PC-9 (cell line): Measurements from ENCODE around the gene DENND2D. TPM values are rescaled to one million over a fixed set of nuclear protein-coding genes. Genes with fewer than 3 reads are reported as not detected.

Source experiments
- BruUV-seq: library from RNA; stranded (reverse); fragments of 400-500 nt; replicated peaks from 2 replicates; lab custom pipeline; 2021; lab: Mats Ljungman, UMichigan
- CTCF ChIA-PET: fragments of 300-600 bp; sonication (Branson Sonifier 250); formaldehyde crosslinking; loops from one replicate; lab custom pipeline; 2022; ENCODE audit warnings: antibody characterized with exemption; lab: Charles Lee
- POLR2A ChIA-PET: fragments of 300-600 bp; sonication (Branson Sonifier 250); formaldehyde crosslinking; loops from one replicate; lab custom pipeline; 2022; ENCODE audit warnings: antibody characterized with exemption; ENCODE audit not compliant: unreplicated experiment; lab: Charles Lee
- DNase-seq, 2 experiments: peaks; one replicate each; pipeline versions ENCODE4 v3.0.0 to v3.0.0-alpha.2; 2015 to 2022; ENCODE audit warnings: mixed read lengths in 1 of 2
- H2AFZ ChIP-seq: fragments of 200-600 bp; sonication (generic); 2 replicates; pipeline ENCODE4 v1.8.1; 2017; ENCODE audit warnings: antibody characterized with exemption
- H3F3A ChIP-seq: fragments of 200-600 bp; sonication (generic); 2 replicates; pipeline ENCODE4 v1.8.1; 2017; ENCODE audit warnings: antibody characterized with exemption, mild to moderate bottlenecking, low read depth; ENCODE audit not compliant: insufficient read depth
- H3K27ac ChIP-seq: fragments of 200-600 bp; sonication (generic); 2 replicates; pipeline ENCODE4 v1.6.1; 2016; ENCODE audit warnings: mixed run types
- H3K27me3 ChIP-seq: fragments of 200-600 bp; sonication (generic); 2 replicates; pipeline ENCODE4 v1.6.1; 2016; ENCODE audit warnings: low read depth, mixed run types; ENCODE audit not compliant: insufficient read depth
- H3K36me3 ChIP-seq: fragments of 200-600 bp; sonication (generic); 2 replicates; pipeline ENCODE4 v1.6.1; 2016; ENCODE audit warnings: low read depth, mixed run types
- H3K4me1 ChIP-seq: fragments of 200-600 bp; sonication (generic); replicated peaks from 2 replicates; pipeline ENCODE4 v1.6.1; 2016; ENCODE audit warnings: mixed run types; ENCODE audit not compliant: insufficient read depth
- H3K4me2 ChIP-seq: fragments of 200-600 bp; sonication (generic); 2 replicates; pipeline ENCODE4 v1.6.1; 2017; ENCODE audit warnings: mixed run types
- H3K4me3 ChIP-seq: fragments of 200-600 bp; sonication (generic); 2 replicates; pipeline ENCODE4 v1.6.1; 2016; ENCODE audit warnings: mixed run types
- H3K79me2 ChIP-seq: fragments of 200-600 bp; sonication (generic); 2 replicates; pipeline ENCODE4 v1.6.1; 2017; ENCODE audit warnings: low read depth, mixed run types
- H3K9me2 ChIP-seq: fragments of 200-600 bp; sonication (generic); 2 replicates; pipeline ENCODE4 v1.8.1; 2017; ENCODE audit warnings: mild to moderate bottlenecking; ENCODE audit not compliant: insufficient read depth
- H3K9me3 ChIP-seq: fragments of 200-600 bp; sonication (generic); 2 replicates; pipeline ENCODE4 v1.8.1; 2016; ENCODE audit warnings: low read depth; ENCODE audit not compliant: insufficient read depth
- H4K20me1 ChIP-seq: fragments of 200-600 bp; sonication (generic); 2 replicates; pipeline ENCODE4 v1.8.1; 2017; ENCODE audit not compliant: insufficient read depth
- CTCF ChIP-seq: fragments of 200-600 bp; sonication (generic); conservative IDR thresholded peaks from 2 replicates; pipeline ENCODE4 v1.6.1; 2017; ENCODE audit warnings: mixed run types, antibody characterized with exemption, mild to moderate bottlenecking, moderate library complexity
- EZH2 ChIP-seq: fragments of 200-600 bp; sonication (generic); IDR thresholded peaks from 2 replicates; pipeline ENCODE4 v1.8.0; 2017; ENCODE audit warnings: antibody characterized with exemption, low read depth
- intact Hi-C: fragments of 100-400 bp; cut with micrococcal nuclease; formaldehyde crosslinking; loops from one replicate; pipeline ENCODE4 v1.10.0; 2022; ENCODE audit not compliant: unreplicated experiment
- total RNA-seq: library from RNA; stranded (reverse); gene quantifications from 2 replicates; pipeline ENCODE4 v1.2.3, GENCODE V29; 2021

The DENND2D gene
- total RNA-seq, 1 experiment from 2014 or later: 44.9 TPM

DNA sequence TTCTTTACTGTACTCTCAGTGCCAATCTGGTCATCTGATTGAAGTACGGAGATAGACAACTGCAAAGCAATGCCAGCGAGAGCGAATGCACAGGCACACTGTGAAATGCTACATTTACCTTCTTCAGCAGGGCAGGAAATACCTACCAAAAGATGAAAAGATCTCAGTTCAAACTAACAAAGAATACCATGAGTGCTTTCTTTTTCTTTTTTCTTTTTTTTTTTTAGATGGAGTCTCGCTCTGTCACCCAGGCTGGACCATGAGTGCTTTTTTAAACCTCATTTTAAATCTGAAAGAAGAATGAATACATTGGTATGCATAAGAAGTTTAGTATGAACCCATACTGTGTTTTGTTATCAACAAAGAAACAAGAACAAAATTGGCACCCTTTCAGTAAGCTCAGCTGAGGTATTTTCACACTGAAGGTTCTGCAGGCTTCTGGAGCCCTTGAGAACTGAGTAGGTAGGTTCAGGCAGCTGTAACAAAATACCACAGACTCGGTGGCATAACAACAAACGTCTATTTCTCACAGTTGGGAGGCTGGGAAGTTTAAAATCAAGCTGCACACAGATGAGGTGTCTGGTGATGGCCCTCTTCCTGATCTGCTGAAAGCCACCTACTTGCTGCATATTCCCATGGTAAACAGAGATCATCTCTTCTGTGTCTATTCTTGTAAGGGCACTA lies 25.4 kb upstream of the DENND2D start:
- H3K4me3 ChIP-seq: no peak overlapping the region
- no peaks in the 10 kb centered on the region for H3K27me3 ChIP-seq
- CTCF ChIA-PET: interaction anchor here (1.1 kb wide), 1 partner anchor 197 kb away, joined by 3 read pairs; no protein-coding TSS in a partner anchor
- TF ChIP-seq EZH2 (no peak), CTCF (no peak)
- no peaks in the 10 kb centered on the region for H3K36me3 ChIP-seq
- intact Hi-C loops: no loop called here
- no peaks in the 10 kb centered on the region for H3K9me2 ChIP-seq
- H3K4me2 ChIP-seq: no peak overlapping the region
- no peak overlapping the region for H2AFZ ChIP-seq
- H4K20me1 ChIP-seq: no peaks in the 10 kb centered on the region
- no peak overlapping the region for H3K27ac ChIP-seq
- no peaks in the 10 kb centered on the region for H3K79me2 ChIP-seq
- BruUV-seq: no TSS peak
- H3K4me1 ChIP-seq: peaks cover 34% of the 10 kb centered on the region
- H3K9me3 ChIP-seq: no peaks in the 10 kb centered on the region
- POLR2A ChIA-PET: no interaction called here
- DNase-seq: no peak
- H3F3A ChIP-seq: peaks cover 16% of the 10 kb centered on the region

- intact Hi-C loops: no loop called here
- no peaks in the 10 kb centered on the region for H3K36me3 ChIP-seq
- H3K4me1 ChIP-seq: peaks cover 34% of the 10 kb centered on the region
Measured at GRCh38 chr1:111225091-111225490, 24.6 kb upstream of the DENND2D start.

DNA sequence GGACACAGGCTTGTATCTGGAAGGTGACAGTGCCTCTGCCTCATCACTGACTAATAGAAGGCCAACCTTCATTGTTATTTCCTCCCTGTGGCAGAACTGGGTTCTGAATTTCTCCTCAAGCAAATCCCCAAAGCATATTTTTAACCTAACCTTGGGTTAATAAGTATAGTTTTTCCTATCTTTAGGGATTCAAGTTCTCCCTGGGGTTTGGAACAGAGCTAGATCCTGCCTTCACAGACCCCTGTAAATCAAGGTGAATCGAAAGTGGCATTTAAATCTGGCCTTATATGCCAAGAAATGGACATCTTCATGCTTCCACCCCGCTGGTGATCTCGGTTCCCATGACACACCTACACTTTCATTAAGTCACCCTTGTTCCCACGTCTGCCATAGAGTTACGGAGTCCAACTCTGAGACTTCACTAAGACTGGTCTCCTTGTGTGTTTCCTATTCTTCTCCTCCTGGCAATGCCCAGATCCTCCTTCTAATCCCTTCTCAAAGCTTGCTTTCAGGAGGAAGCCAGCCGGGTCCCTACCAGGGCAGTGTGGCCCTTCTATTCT lies 22.8 kb upstream of the DENND2D start:
- H3K9me2 ChIP-seq: no peaks in the 10 kb centered on the region
- DNase-seq: no peak
- peak overlapping the region; percentile 41; the same call in 1 of the 2 replicates for H3K4me2 ChIP-seq
- H2AFZ ChIP-seq: no peak overlapping the region; the same call in 1 of the 2 replicates
- H3K4me3 ChIP-seq: no peak overlapping the region
- no peaks in the 10 kb centered on the region for H3K27me3 ChIP-seq
- CTCF ChIA-PET: interaction anchor here (1.4 to 1.8 kb wide), 2 partner anchors 111 to 177 kb away, joined by 5 to 8 read pairs; no protein-coding TSS in a partner anchor
- no peaks in the 10 kb centered on the region for H4K20me1 ChIP-seq
- H3F3A ChIP-seq: peaks cover 10% of the 10 kb centered on the region
- no TSS peak for BruUV-seq
- no peaks in the 10 kb centered on the region for H3K79me2 ChIP-seq
- H3K36me3 ChIP-seq: no peaks in the 10 kb centered on the region
- intact Hi-C loops: loop anchor here (1.0 to 2.0 kb wide), 6 partner anchors 111 to 546 kb away; no protein-coding TSS in a partner anchor
- TF ChIP-seq EZH2 (no peak), CTCF (peak; percentile 46; the same call in 1 of the 2 replicates)
- H3K9me3 ChIP-seq: no peaks in the 10 kb centered on the region
- no peak overlapping the region for H3K27ac ChIP-seq
- peaks cover 25% of the 10 kb centered on the region for H3K4me1 ChIP-seq
- POLR2A ChIA-PET: interaction anchor here (0.6 kb wide), 2 partner anchors 177 to 200 kb away, joined by 3 read pairs; no protein-coding TSS in a partner anchor

More at GRCh38 chr1:111225091-111225490, 24.6 kb upstream of the DENND2D start:
- ChIA-PET POLR2A (no interaction called here), CTCF (interaction anchor here (1.1 kb wide), 1 partner anchor 198 kb away, joined by 3 read pairs; no protein-coding TSS in a partner anchor)
- DNase-seq: no peak
- Histone ChIP-seq H3K27ac (no peak overlapping the region), H4K20me1 (no peaks in the 10 kb centered on the region), H3K27me3 (no peaks in the 10 kb centered on the region), H3F3A (peaks cover 16% of the 10 kb centered on the region), H3K79me2 (no peaks in the 10 kb centered on the region), H3K4me2 (no peak overlapping the region), H3K4me3 (no peak overlapping the region), H3K9me2 (no peaks in the 10 kb centered on the region), H2AFZ (no peak overlapping the region), H3K9me3 (no peaks in the 10 kb centered on the region)
- no peak for TF ChIP-seq CTCF
- no peak for TF ChIP-seq EZH2
- no TSS peak for BruUV-seq
